Stimulated activated CD8-positive, alpha-beta memory T cell treated with anti-CD3 and anti-CD28 coated beads, Interleukin-4, amount 100 ng/mL, for 4 hours (primary cell): ENCODE data around the gene CLASP1.
"Not testable (repeated sequence)": the region's sequence is repeated elsewhere in the genome, so short reads cannot be mapped to it uniquely, and the experiment has no call there.

Experiments used
- DNase-seq, 2 donors: peaks; one replicate each; pipeline ENCODE4 v3.0.0-alpha.2; 2020; ENCODE audit warnings: low read depth in 2 of 2, low spot score in 1 of 2

The CLASP1 gene

DNA sequence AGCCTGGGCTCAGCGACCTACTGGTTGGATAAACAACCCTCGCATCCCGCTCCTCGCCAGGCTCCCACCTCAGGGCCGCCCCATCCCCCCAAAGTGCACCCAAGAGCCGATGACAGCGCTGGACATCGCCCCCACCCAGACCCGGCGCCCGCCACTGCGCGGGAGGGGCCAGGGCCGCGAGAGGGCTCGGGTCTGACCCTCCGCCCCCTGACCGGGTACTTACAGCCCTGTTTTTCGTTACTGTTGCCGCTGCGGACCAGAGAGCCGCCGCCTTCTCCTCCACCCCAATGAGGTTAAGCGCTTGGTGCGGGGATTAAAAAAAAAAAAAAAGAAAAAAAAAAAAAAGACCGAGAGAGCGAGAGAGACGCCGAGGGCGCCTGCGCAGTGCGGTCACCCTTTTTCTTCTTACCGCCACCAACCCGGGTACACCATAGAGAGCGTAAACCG is at the start of gene CLASP1:
Gene CLASP1, minus strand, starts transcription at position 314 of the 447 bp plus-strand sequence. CDS start 43,567 bp downstream, outside the sequence.
- DNase-seq: peak in 1 of 2 donors; percentile 6

GRCh38 chr2:121698318-121698930 is 49.2 kb upstream of the CLASP1 start:
- no peak for DNase-seq

GRCh38 chr2:121697108-121697631 is 47.9 kb upstream of the CLASP1 start:
- no peak for DNase-seq

DNA sequence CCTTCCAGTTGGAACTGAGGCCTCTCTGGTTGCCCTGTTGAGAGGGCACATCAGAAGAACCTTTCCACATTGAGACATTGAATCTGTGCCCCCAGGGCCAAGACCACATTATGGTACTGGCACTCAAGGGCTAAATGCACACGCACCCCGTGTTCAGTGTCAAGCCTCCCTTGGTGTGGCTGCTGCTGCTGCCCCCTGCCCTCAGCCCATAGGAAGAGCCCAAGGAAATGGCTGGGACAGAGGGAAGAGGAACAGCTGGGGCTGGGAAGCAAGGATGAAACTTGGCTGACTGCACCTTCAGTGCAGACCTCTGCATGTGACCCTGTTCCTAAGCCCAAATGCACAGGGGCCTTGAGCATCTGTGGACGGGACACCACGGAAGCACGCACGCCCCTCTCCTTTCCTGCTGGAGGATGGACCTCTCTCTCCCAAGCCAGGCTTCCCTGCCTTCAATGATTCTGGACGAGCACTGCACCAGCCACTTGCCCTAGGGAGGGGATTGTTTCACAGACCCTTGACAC is 47.2 kb upstream of the CLASP1 start:
- no peak for DNase-seq

DNA sequence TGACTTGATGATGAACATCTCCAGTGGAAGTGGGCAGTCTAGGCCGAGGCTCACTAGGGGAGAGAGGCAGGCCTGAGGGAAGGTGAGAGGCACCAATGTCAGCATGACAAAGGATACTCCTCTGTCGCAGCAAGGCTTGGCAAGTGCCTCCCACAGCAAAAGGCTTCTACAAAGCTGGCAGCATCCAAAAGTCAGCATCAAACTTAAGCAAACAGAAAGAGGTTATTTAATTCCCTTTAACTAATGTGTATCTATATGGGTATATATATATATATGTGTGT is 45.8 kb upstream of the CLASP1 start:
- no peak for DNase-seq

DNA sequence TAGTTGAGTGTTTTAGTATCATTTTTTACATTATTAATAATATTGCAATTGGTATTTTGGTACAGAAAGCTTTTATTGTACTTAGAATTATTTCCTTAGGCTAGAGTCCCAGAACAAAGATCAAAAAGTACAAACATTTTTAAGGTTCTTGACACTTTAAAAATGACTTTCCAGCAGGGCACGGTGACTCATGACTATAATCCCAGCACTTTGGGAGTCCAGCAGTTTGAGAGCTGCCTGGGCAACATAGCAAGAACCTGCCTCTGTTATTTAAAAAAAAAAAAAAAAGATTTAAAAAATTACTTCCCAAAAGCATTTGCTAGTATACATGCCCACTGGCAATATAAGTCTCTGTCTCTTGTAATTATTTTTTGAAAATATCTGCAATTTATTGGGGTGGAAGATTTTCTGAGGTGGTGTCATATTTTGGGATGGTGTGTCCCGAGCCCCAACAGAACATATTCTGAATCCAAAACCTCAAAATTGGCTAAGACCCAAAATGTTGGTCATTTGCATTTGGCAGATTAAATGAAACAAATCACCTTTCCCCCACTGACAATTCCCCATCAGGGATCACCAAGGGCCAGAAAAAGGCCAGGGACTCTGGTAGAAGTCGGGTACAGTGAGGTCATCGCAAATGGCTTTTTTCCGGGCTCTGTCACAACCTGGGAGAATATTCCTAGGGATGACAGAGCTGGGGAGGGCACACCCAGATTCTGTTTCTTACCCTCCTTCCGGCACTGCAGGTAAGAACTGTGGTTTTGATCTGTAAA is 45.3 kb upstream of the CLASP1 start:
- DNase-seq: no peak

DNA sequence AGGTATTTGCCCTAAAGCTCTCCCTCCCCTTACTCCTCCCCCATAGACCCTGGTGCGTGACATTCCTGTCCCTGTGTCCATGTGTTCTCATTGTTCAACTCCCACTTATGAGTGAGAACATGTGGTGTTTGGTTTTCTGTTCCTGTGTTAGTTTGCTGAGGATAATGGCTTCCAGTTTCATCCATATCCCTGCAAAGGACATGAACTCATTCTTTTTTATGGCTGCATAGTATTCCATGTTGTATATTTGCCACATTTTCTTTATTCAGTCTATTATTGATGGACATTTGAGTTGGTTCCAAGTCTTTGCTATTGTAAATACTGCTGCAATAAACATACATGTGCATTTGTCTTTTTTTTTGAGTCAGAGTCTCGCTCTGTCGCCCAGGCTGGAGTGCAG is 41.3 kb upstream of the CLASP1 start:
- DNase-seq: not testable (repeated sequence)

DNA sequence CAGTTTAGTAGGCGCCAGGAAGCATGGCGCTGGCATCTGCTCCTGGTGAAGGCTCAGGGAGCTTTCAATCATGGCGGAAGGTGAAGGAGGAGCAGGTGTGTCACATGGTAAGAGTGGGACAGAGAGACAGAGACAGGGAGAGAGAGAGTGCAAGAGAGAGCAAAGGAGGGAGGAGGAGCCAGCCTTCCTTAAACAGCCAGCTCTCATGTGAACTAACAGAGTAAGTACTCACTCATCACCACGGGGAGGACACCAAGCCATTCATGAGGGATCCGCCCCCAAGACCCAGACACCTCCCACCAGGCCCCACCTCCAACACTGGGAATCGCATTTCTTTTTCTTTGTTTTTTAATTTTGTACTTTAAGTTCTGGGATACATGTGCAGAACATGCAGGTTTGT is 40.8 kb upstream of the CLASP1 start:
- no peak for DNase-seq

- no peak for DNase-seq
Observed at GRCh38 chr2:121689356-121689755, 40.1 kb upstream of the CLASP1 start.

DNA sequence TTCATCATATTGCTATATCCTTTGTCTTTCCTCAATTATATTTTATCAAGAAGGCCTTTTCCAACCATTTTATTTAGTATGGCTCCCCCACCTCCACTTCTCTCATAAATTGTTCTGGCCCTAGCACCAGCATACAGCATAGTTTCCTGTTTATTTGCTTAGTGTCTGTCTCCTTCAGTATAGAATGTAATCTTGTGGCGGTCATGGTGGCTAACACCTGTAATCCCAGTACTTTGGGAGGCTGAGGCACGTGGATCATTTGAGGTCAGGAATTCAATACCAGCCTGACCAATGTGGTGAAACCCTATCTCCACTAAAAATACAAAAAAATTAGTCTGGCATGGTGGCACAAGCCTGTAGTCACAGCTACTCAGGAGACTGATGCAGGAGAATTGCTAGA is 39.6 kb upstream of the CLASP1 start:
- DNase-seq: no peak

DNA sequence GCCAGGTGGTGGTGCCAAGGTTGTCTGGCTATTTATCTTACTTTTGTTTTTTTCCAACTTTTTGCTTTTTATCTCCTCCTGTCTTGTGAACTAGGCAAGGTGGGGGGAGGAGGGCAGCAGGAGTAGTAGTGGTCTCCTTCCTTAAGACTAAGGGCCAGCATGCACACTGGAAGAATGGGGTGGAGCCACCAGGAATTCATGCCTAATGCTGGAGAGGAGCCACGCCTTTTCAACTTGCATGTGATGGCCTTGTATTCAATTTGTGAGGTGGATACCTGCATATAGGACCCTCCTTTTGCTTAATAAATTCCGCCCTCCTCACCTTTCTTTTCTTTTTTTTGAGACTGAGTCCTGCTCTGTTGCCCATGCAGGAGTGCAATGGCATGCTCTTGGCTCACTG is 37.6 kb upstream of the CLASP1 start:
- no peak for DNase-seq

DNA sequence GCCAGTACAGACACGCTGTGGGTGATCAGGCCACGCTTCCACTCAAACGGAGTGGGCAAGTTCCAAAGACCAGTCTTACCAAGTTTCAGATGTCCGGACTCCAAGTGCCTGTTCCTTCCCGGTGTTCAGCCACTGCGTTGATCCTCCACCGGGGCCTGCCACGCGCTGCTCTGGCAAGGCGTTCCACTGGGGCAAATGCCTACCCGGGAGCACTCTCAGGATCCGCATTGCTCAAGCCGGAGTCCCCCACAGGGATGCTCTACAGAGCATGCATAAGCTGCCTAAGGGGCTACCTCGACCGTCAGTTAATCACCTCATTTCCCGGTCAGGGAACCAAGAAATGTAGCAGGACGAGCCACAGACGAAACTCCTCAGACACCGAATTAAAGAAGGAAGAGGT is 37.0 kb upstream of the CLASP1 start:
- no peak for DNase-seq

DNA sequence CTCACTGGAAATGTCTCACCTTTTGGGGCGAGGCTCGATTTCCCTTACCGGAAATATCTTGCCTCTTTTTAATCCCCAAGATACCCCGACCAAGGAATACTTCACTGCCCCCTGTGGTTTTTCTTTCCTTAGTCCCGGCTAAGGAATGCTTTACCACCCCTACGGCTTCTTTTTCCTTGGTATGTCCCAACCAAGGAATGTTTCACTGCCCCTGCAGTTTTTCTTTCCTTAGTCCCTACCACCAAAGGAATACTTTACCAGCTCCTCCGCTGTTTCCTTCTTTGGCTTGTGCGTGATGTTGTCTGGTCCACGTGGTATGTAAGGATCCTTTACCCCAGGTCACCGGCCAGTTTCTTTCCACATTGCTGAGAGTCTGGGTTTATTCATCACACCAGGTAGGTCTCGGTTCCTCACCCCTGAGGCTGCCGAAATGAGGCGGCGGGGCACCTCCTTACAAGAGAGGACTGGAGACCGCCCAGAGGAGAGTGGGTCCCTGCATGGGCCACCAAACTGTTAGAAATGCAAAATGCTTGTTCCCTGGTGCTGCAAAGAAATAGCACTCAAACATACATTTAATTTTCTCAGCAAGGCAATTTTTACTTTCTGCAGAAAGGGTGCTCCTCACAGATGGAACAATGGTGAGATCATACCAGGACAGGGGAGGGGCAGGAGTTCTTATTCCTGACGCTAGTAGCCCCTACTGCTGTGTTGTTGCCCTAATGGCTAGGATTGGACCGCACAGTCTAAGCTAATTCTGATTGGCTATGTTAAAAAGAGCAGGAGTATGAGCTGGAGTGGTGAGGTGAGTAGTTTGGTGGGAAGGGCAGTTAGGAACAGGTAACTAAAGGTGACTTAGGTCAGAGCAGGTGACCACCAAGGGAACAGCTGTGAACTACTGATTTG is 33.4 kb upstream of the CLASP1 start:
- DNase-seq: no peak

DNA sequence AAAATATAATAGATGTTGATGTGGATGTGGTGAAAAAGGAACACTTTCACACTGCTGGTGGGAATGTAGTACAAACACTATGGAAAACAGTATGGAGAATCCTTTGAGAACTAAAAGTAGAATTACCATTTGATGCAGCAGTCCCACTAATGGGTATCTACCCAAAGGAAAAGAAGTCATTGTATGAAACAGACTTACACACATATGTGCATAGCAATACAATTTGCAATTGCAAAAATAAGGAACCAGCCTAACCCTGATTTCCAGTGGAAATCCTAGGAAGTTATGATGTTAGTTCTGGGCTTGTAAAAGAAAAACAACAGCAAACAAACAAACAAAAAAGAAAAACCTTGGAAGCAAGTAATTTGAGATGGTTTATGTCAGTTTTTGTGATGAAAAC is 28.6 kb upstream of the CLASP1 start:
- no peak for DNase-seq

GRCh38 chr2:121671621-121672020 is 22.4 kb upstream of the CLASP1 start:
- DNase-seq: not testable (repeated sequence)

GRCh38 chr2:121670181-121670580 is 20.9 kb upstream of the CLASP1 start:
- DNase-seq: no peak

DNA sequence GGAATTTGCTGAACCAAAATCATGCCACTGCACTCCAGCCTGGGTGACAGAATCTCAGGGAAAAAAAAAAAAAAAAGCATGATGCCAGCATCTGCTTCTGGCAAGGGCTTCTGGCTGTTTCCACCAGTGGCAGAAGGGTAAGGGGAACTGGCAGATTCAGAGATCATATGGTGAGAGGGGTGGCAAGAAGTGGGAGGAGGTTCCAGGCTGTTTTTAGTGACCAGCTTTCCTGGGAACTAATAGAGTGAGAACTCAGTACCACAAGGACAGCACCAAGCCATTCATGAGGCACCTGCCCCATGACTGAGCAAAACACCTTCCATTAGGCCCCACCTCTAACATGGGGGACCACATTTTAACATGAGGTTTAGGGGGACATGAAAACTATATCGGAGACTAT is 18.4 kb upstream of the CLASP1 start:
- no peak for DNase-seq

- no peak for DNase-seq
Observed at GRCh38 chr2:121666042-121666441, 16.8 kb upstream of the CLASP1 start.

GRCh38 chr2:121665504-121665903 is 16.2 kb upstream of the CLASP1 start:
- no peak for DNase-seq

DNA sequence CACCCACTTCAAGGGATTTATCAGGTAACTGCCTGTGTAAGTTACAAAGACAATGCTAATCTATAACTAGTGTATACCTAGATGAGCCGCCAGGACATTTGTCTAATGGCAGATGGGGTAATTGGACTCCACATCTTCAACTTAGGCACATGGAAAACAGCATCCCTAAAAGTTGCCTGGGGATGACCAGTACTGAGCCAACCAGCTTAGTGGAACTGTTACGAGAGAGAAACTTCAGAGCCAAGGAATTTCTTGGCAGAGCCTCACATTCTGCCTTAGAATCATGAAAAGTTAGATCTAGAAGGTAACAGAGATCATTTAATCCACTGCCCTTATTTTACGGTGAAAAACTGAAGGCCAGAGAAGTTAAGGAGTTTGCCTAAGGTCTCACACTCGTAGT is 15.5 kb upstream of the CLASP1 start:
- no peak for DNase-seq

DNA sequence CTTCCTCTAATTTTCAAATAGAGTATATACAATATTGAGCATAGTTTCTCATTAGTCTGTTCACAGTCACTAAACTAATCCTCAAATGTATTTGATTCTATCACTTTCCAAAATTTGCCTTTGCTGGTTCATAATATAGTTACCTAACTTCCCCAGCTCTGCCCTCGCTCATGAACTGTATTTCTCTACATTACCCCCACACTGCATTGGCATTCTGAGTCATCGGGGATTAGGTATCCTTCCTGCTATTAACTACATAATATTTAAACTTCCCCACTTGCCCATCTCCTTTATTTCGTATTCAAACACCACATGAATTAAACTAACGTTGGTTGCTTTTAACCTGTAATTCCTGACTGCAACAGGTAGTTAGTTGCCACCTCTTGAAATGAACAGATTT is 14.8 kb upstream of the CLASP1 start:
- no peak for DNase-seq

GRCh38 chr2:121663434-121663833 is 14.2 kb upstream of the CLASP1 start:
- DNase-seq: no peak
